Measurements from ENCODE around the gene ZFYVE1. TPM values are rescaled to one million over a fixed set of nuclear protein-coding genes. Genes with fewer than 3 reads are reported as not detected.

Gene ZFYVE1
- total and polyA plus RNA-seq, 7 donors, result 5.3 to 17.9 (median 17.4) TPM

- ATAC-seq, result no peak
- Histone ChIP-seq H3K4me1 (no peaks in the 10 kb centered on the region), H3K27ac (no peak overlapping the region), H3K27me3 (ENCODE audit: insufficient read depth in 3 of 3, low read length in 2 of 3) (no peaks in the 10 kb centered on the region), H3K9me3 (no peaks in the 10 kb centered on the region), H3K36me3 (ENCODE audit: insufficient read depth in 1 of 2, low read depth in 1 of 2) (peaks cover 13 to 95% of the 10 kb centered on the region in 2 donors), H3K4me3 (no peak overlapping the region)
- no peak for DNase-seq
- 83 to 84% (median 84%) methylated on average over 12 of the region's 12 CpGs for WGBS, 3 donors
- no peak for TF ChIP-seq CTCF (IDR thresholded peaks at IDR 0.05)
- intact Hi-C loops (cut with DNase I), result no loop called here
Observed at GRCh38 chr14:72974661-72975060, 52.2 kb downstream of the ZFYVE1 start.

- Histone ChIP-seq H3K36me3 (ENCODE audit: insufficient read depth in 1 of 2, low read depth in 1 of 2) (peaks cover 10 to 78% of the 10 kb centered on the region in 2 donors), H3K27me3 (ENCODE audit: insufficient read depth in 3 of 3, low read length in 2 of 3) (no peaks in the 10 kb centered on the region), H3K27ac (no peak overlapping the region), H3K9me3 (no peaks in the 10 kb centered on the region), H3K4me1 (no peaks in the 10 kb centered on the region), H3K4me3 (no peak overlapping the region)
- ATAC-seq (peak in 1 of 4 donors; percentile 11), DNase-seq (no peak)
- 90 to 92% (median 91%) methylated on average over 20 of the region's 20 CpGs for WGBS, 3 donors
- intact Hi-C loops (cut with DNase I), result no loop called here
- TF ChIP-seq CTCF (IDR thresholded peaks at IDR 0.05), result no peak
Observed at GRCh38 chr14:72970824-72971434, 56.0 kb downstream of the ZFYVE1 start.

- Histone ChIP-seq H3K4me3 (no peak overlapping the region), H3K27me3 (ENCODE audit: insufficient read depth in 3 of 3, low read length in 2 of 3) (no peaks in the 10 kb centered on the region), H3K27ac (no peak overlapping the region), H3K36me3 (ENCODE audit: insufficient read depth in 1 of 2, low read depth in 1 of 2) (peaks cover 10 to 70% of the 10 kb centered on the region in 2 donors), H3K9me3 (no peaks in the 10 kb centered on the region), H3K4me1 (no peaks in the 10 kb centered on the region)
- intact Hi-C loops (cut with DNase I), result no loop called here
- no peak for TF ChIP-seq CTCF (IDR thresholded peaks at IDR 0.05)
- peak in 1 of 2 donors; percentile 57 for DNase-seq
- 80 to 87% (median 85%) methylated on average over 17 of the region's 17 CpGs for WGBS, 3 donors
- ATAC-seq, result peak in 2 of 4 donors; percentile 8 to 25
Observed at GRCh38 chr14:72970058-72970630, 56.8 kb downstream of the ZFYVE1 start.

- Histone ChIP-seq H3K36me3 (ENCODE audit: insufficient read depth in 1 of 2, low read depth in 1 of 2) (peaks cover under 1 to 52% of the 10 kb centered on the region in 2 donors), H3K27me3 (ENCODE audit: insufficient read depth in 3 of 3, low read length in 2 of 3) (no peaks in the 10 kb centered on the region), H3K4me1 (no peaks in the 10 kb centered on the region), H3K9me3 (no peaks in the 10 kb centered on the region), H3K4me3 (no peak overlapping the region), H3K27ac (no peak overlapping the region)
- ATAC-seq (no peak), DNase-seq (no peak)
- 92 to 97% (median 95%) methylated on average over 5 of the region's 5 CpGs for WGBS, 3 donors
- intact Hi-C loops (cut with DNase I), result no loop called here
- no peak for TF ChIP-seq CTCF (IDR thresholded peaks at IDR 0.05)
Observed at GRCh38 chr14:72968316-72968715, 58.6 kb downstream of the ZFYVE1 start.

Measured in psoas muscle (tissue), 8 donors.